ENCODE measurements around the gene MAP2K4. TPM values are rescaled to one million over a fixed set of nuclear protein-coding genes. Genes with fewer than 3 reads are reported as not detected.

MAP2K4 gene
- total RNA-seq, 2 experiments from 2014 or later, result 12.3 to 29.1 TPM

DNA sequence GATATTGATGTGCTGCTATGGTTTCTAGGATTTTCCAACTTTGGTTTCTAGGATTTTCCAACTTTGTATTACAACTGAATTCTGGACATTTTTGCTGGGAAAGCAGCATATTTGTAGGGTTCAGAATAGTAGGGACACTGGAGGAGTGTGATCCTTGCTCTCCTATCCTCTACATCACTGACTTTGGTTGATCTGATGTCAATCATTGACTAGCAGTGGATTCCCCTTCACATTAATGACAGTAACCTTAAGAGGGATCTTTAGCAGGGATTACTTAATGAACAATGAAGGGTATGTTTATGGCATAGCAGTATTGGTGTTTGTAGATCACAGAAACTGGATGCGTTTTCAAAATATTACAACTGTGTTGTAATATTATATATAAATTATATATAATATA lies 67.4 kb downstream of the MAP2K4 start:
- no peak for DNase-seq (ENCODE audit: low spot score)
- no TSS peak for BruUV-seq (replicated peaks)
- Histone ChIP-seq H3K4me1 (ENCODE audit: insufficient read depth, low read length, poor library complexity, severe bottlenecking) (no peaks in the 10 kb centered on the region), H3K4me3 (ENCODE audit: low read depth, low read length, poor library complexity, severe bottlenecking) (no peak overlapping the region), H3K36me3 (ENCODE audit: insufficient read depth, low read length) (peaks cover 4% of the 10 kb centered on the region), H3K27ac (ENCODE audit: low read depth, low read length, poor library complexity, severe bottlenecking) (no peak overlapping the region), H3K79me2 (ENCODE audit: insufficient read depth, low read depth, low read length) (no peaks in the 10 kb centered on the region), H3K4me2 (ENCODE audit: low read length) (no peak overlapping the region), H2AFZ (ENCODE audit: low read length) (no peak overlapping the region), H3K9me3 (ENCODE audit: low read length) (no peaks in the 10 kb centered on the region), H4K20me1 (ENCODE audit: insufficient read depth, low read length) (no peaks in the 10 kb centered on the region), H3K9me2 (ENCODE audit: insufficient read depth, low read length) (no peaks in the 10 kb centered on the region)
- POLR2A ChIA-PET, result interaction anchor here (0.7 kb wide), 1 partner anchor 90 kb away, joined by 3 read pairs; no protein-coding TSS in a partner anchor
- intact Hi-C loops (cut with micrococcal nuclease; ENCODE audit: unreplicated experiment), result no loop called here
- CTCF ChIA-PET (ENCODE audit: unreplicated experiment), result no interaction called here
- TF ChIP-seq EZH2phosphoT487 (IDR thresholded peaks at IDR 0.05; ENCODE audit: borderline replicate concordance, low read depth, low read length), result no peak
- TF ChIP-seq, protein P1, sequence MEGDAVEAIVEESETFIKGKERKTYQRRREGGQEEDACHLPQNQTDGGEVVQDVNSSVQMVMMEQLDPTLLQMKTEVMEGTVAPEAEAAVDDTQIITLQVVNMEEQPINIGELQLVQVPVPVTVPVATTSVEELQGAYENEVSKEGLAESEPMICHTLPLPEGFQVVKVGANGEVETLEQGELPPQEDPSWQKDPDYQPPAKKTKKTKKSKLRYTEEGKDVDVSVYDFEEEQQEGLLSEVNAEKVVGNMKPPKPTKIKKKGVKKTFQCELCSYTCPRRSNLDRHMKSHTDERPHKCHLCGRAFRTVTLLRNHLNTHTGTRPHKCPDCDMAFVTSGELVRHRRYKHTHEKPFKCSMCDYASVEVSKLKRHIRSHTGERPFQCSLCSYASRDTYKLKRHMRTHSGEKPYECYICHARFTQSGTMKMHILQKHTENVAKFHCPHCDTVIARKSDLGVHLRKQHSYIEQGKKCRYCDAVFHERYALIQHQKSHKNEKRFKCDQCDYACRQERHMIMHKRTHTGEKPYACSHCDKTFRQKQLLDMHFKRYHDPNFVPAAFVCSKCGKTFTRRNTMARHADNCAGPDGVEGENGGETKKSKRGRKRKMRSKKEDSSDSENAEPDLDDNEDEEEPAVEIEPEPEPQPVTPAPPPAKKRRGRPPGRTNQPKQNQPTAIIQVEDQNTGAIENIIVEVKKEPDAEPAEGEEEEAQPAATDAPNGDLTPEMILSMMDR (conservative IDR thresholded peaks at IDR 0.05; ENCODE audit: low read length), result no peak

DNA sequence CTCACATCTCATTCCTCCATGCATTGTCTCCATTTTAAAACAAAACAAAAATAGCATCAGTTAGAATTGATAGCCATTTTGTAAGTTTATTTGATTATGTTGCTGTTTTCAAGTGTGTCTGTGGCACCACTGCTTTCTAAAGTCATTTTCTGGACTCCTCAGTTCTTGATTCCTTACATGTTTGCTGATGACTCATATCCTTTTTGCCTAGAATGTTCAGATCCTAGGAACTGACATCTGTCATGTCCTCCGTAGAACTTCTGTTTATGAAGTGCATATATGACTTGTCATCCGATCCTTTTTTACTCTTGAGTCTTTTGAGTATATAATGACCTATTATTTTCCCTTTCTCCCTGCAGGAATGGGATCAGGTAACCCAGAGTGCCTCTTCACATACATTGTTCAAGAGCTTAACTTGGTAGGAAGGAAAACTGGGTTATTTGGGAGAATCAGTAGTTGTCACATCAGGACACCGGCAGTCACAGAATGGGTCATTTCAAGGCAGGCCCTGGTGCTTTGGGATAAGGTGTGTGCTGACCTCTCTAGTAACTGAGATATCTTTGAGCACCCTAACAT lies 69.2 kb downstream of the MAP2K4 start:
- POLR2A ChIA-PET, result no interaction called here
- Histone ChIP-seq H3K79me2 (ENCODE audit: insufficient read depth, low read depth, low read length) (no peaks in the 10 kb centered on the region), H3K27ac (ENCODE audit: low read depth, low read length, poor library complexity, severe bottlenecking) (no peak overlapping the region), H3K9me3 (ENCODE audit: low read length) (no peaks in the 10 kb centered on the region), H3K36me3 (ENCODE audit: insufficient read depth, low read length) (no peaks in the 10 kb centered on the region), H4K20me1 (ENCODE audit: insufficient read depth, low read length) (no peaks in the 10 kb centered on the region), H3K9me2 (ENCODE audit: insufficient read depth, low read length) (no peaks in the 10 kb centered on the region), H3K4me2 (ENCODE audit: low read length) (no peak overlapping the region), H3K4me1 (ENCODE audit: insufficient read depth, low read length, poor library complexity, severe bottlenecking) (no peaks in the 10 kb centered on the region), H2AFZ (ENCODE audit: low read length) (no peak overlapping the region), H3K4me3 (ENCODE audit: low read depth, low read length, poor library complexity, severe bottlenecking) (no peak overlapping the region)
- DNase-seq (ENCODE audit: low spot score), result no peak
- CTCF ChIA-PET (ENCODE audit: unreplicated experiment), result no interaction called here
- BruUV-seq (replicated peaks), result no TSS peak
- TF ChIP-seq EZH2phosphoT487 (IDR thresholded peaks at IDR 0.05; ENCODE audit: borderline replicate concordance, low read depth, low read length), result no peak
- TF ChIP-seq, protein P1 (conservative IDR thresholded peaks at IDR 0.05; ENCODE audit: low read length), result no peak
- intact Hi-C loops (cut with micrococcal nuclease; ENCODE audit: unreplicated experiment), result no loop called here

DNA sequence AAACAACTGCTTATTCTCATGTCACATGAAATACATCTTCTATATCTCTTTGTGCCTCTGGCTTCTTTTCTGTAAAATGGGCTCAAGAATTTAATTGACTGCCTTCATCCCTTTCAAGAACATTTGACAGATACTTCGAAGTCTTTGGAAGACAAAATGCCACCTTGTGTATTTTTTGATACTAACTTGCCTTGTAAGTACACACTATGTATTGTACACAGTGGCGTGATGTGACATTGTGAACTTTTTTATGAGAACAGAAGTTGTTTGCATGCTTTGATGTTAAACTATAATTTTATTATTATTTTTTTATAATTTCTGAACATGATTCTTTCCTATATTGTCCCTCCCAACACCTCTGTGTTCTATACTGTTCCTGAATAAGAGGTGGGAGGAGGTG lies 73.7 kb downstream of the MAP2K4 start:
- peaks cover 3% of the 10 kb centered on the region for H3K4me1 ChIP-seq (ENCODE audit: insufficient read depth, low read length, poor library complexity, severe bottlenecking)
- no peak for DNase-seq (ENCODE audit: low spot score)
- no peaks in the 10 kb centered on the region for H3K79me2 ChIP-seq (ENCODE audit: insufficient read depth, low read depth, low read length)
- no peaks in the 10 kb centered on the region for H4K20me1 ChIP-seq (ENCODE audit: insufficient read depth, low read length)
- ChIA-PET POLR2A (no interaction called here), CTCF (ENCODE audit: unreplicated experiment) (no interaction called here)
- no peak overlapping the region for H3K27ac ChIP-seq (ENCODE audit: low read depth, low read length, poor library complexity, severe bottlenecking)
- H3K4me3 ChIP-seq (ENCODE audit: low read depth, low read length, poor library complexity, severe bottlenecking), result no peak overlapping the region
- H3K9me3 ChIP-seq (ENCODE audit: low read length), result no peaks in the 10 kb centered on the region
- no peaks in the 10 kb centered on the region for H3K9me2 ChIP-seq (ENCODE audit: insufficient read depth, low read length)
- no TSS peak for BruUV-seq (replicated peaks)
- no peak overlapping the region for H2AFZ ChIP-seq (ENCODE audit: low read length)
- H3K4me2 ChIP-seq (ENCODE audit: low read length), result no peak overlapping the region
- peaks cover 18% of the 10 kb centered on the region; the same call in 1 of the 2 replicates for H3K36me3 ChIP-seq (ENCODE audit: insufficient read depth, low read length)
- intact Hi-C loops (cut with micrococcal nuclease; ENCODE audit: unreplicated experiment), result no loop called here
- TF ChIP-seq, protein P1 (conservative IDR thresholded peaks at IDR 0.05; ENCODE audit: low read length), result no peak
- TF ChIP-seq EZH2phosphoT487 (IDR thresholded peaks at IDR 0.05; ENCODE audit: borderline replicate concordance, low read depth, low read length), result no peak
